IPS-NIHi7 (cell line): Measurements from ENCODE around the gene MAN1C1.

Source experiments
- DNase-seq: peaks from one replicate; pipeline ENCODE4 v3.0.0; 2012; ENCODE audit warnings: mixed read lengths; ENCODE audit errors: extremely low spot score

The MAN1C1 gene

DNA sequence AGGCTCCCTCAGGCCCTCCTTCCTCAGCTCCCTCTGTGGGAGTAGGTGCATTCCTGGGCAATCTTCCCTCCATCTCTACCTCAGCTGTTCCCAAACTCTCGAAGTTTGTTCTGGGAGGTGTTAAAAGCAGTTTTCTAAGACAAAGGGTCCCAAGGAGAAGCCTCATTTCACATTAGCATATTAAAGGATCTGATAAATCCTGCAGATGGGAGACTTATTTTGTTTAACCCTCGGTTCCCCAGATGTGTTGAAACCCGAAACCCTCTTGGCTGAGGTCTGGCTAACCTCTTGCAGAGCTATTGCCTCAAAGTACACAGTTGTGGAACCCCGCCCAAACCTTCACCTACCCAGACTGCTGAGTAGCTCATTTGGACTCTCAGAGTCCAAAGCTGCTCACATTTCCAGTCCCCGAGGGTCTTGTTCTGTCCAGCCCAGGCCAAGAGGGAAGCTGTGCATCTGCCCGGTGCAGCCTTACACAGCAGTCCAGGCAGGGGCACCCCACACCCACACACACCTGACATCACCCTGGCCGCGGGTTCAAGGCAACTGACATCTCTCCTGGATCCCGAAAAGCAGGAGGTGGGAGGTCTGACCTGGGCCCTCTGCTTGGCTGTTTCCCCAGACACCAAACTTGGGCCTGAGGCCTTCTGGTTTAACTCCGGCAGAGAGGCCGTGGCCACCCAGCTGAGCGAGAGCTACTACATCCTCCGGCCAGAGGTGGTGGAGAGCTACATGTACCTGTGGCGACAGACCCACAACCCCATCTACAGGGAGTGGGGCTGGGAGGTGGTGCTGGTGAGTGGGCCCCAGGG, 163.9 kb downstream of the MAN1C1 start:
- peak; percentile 69 for DNase-seq

DNA sequence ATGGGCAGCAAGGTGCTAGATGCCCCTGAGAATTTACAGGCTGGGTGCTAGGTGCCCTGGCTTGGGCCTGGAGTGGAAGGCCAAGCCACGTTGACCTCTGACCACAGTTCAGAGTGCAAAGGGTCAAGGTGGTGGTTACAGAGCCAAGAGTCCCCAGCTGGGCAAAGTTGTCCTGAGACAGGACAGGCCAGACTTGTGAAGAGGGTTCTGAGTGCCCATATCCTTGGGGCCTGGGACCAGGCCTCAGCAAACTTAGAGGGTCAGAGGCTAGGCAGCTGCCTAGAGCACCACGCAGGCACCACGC, 164.5 kb downstream of the MAN1C1 start:
- no peak for DNase-seq

DNA sequence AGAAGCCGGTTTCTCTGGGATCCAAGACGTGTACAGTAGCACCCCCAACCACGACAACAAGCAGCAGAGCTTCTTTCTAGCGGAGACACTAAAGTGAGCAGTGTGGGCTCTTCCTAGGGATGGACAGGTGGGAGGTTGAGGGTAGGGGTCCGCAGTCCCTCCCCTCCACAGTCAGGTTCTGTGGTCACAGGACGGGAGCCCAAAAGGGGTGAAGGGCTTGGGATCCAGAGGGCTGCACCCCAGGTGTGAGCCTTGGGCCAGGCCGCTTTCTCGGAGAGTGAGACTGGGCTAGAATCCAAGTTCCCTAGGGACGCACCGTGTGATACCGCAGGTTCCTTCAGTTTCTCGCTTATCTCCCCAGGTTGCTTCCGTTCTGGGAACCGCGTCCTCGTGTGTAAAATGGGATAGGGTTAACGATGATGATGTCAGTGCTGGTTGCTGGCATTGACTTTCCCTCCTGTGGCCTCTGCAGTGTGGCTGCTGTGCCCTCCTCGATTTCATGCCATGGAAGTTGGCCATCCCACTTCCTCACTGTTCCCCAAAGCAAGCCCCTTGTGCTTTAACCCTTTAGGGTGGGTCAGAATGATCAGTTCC, 166.1 kb downstream of the MAN1C1 start:
- DNase-seq = no peak

DNA sequence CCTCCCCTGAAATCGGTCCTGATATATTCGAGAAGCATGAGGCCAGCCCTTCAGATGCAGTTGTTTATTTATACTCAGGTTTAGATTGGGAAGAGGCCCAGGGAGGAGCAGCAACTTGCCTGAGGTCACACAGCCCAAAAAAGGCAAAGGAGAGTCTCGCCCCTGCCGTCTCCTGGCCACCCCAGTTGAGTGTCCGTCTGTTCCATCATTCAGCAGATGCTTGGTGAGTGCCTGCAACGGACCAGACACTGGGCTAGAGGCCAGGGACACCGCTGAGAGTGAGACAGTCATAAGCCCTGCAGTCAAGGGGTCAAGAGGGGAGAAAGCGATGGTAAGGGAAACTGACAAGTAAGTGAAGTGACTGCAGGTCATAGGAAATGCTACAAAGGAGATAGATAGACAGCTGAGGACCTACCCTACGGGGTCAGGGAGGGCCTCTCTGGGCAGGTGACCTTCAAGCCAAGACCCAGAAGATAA, 168.0 kb downstream of the MAN1C1 start:
- no peak for DNase-seq

DNA sequence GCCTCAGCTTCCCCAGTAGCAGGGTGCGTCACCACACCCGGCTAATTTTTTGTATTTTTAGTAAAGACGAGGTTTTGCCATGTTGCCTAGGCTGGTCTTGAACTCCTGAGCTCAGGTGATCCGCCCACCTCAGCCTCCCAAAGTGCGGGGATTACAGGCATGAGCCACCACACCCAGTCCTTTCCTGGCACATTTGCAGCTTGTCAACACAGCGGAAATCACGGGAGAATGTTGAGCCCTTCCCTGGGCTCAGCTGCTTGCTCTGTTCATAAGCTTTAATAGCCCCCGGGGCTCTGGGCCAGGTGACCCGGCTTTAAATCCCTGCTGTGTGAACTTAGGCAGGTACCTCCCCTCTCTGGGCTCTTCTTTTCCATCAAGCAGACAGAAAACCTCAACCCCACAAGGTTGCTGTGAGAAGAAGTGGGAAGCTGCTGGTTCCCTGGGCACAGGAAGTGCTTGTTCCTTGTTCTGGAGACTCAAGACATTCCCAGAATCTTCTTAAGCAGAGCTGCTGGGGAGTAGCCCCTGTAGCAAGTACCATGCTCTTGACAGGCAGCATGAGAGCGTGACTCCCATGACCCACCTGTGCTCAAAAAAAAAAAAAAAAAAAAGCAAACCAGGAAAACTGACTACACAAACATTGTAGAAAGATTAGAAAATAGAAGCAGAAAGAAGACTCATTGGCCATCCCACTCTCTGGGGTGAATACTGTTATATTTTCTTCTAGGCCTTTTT, 168.9 kb downstream of the MAN1C1 start:
- no peak for DNase-seq

DNA sequence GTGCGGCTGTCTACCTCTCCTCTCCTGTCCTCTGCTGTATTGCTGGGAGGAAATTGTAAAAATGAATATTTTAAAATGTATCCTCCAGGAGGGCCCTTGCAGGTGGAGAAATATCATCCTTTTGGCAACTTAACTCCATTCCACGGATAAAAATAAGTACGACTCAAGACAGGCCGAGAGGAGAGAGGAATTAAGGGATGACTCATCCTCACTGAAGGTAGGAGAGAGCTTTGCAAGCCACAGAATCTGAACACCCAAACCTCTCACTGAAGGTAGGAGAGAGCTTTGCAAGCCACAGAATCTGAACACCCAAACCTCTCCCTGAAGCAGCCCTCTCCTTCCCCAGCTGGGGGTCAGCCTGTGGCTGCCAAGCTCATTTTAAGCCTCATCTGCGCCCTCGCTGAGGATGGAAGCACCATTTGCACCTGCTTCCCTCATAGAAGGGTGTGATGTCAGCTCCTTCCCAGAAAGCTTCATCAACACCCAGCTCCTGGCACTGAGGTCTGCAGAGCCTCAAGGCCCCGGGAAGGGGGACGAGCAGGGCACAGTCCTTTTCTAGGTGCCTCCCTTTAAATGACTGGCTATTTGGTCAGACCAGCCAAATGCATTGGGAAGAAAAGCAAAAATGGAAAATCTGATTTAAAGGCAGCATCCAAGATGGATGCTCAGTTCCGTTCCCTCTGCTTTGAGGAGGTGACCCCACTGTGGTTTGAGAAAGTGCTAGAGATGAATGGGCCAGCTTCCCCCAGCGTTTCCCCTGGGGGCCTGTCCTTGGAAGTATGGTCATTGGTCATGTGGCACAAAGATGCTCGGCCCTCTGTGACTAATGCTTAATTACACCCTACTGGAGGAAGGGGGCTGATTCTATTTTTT, 170.5 kb downstream of the MAN1C1 start:
- no peak for DNase-seq

DNA sequence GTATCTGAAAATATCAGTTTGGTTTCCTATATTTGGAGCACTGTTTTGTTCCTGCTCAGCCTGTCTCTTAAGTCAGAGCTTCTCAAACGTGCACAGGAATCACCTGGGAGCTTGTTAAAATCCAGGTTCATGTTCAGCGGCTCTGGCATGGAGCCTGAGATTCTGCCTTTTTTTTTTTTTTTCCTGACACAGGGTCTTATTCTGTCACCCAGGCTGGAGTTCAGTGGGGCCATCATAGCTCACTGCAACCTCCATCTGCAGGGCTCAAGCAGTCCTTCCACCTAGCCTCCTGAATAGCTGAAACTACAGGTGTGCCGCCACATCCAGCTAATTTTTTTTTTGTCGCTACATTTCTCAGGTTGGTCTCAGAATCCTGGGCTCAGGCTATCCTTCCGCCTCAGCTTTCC, 171.2 kb downstream of the MAN1C1 start:
- DNase-seq = no peak

DNA sequence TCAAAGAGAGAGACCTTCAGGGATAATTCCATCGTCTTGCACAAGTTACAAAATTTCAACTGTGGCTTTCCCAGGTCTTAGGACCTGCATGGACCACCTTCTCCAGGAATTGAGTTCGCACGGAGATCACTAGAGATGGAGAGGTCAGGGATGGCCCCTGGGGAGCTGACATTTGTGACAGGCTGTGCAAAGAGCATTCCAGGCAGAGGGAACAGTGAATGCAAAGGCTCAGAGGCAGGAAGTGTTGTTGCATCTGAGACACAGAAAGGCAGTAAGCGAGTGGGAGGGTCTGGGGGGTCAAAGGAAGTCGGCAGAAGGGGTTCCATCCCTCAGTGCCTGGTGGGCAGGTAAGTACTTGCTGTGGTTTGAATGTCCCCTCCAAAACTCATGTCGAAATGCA, 173.9 kb downstream of the MAN1C1 start:
- DNase-seq = no peak

DNA sequence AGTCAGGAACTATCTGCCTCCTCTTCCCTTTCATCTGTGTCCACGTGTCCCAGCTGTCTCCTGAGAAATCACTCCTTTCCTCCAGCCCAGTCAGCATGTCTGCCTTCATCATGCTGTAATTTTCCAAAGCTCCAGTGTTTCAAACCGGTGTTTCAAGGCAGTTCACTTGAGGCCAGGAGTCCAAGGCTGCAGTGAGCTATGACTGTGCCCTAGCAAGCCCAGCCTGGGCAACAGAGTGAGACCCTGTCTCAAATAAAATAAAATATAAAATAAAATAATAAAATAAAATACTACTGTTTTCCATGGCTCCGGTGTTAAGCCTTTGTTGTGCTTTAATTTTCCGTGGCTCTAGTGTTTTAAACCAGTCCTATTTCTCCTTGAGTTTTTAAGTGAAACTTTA, 175.5 kb downstream of the MAN1C1 start:
- no peak for DNase-seq

DNA sequence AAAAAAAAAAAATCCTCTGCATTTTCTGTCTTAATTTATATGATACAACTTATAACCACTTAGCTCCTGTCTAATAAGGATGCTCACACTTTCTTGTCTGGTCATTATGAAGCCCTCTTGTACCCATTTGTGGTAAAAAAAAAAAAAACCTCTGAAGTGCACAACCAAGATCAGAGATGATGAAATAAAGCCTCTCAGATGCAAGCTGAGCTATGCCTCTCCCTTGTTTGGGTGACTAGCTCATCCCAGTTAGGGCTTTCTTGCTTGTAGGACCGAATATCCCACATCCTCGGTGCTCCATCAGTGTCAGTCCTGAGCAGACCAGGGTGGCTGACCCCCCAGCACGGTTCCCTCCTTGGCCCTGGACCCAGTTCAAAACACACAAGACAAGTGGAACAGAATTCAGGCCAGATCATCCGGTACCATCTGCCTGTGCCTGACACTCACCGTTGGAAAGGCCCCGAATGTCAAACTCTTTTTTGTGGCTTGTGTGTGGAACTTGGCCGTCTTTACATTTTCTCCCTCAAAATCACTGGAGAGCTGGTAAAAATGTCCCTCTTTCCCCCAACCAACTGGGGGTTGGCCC, 177.1 kb downstream of the MAN1C1 start:
- no peak for DNase-seq

DNA sequence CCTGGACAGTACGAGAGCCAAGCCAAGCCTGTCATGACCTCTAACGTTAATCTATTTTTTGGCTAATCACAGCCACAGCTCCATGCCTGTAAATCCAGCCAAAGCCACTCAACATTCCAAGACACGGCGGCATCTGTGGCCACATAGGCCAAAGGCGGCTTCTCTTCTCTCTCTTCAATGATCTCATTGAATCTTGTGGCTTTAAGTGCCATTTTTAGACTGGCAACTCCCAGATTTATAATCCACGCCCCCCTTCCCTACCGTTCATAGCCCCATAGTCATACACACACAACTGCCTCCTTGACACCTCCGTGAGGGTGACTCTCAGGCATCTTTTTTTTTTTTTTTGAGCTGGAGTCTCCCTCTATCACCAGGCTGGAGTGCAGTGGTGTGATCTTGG, 177.7 kb downstream of the MAN1C1 start:
- DNase-seq = no peak

DNA sequence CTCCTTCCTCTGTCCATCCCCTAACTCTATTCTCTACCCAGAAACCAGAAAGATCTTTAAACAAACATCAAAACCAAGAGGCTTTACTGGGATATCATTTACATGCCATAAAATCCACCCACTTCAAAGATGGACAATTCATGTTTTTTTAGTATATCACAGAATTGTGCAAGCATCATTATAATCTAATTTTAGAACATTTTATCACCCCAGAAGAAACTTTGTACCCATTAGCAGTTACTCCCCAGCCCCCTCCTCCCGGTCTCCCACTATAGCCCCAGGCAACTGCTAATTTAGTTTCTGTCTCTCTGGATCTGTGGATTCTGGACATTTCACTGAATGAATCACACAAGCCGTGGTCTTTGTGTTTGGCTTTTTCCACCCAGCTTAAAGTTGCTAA, 178.6 kb downstream of the MAN1C1 start:
- DNase-seq = no peak

DNA sequence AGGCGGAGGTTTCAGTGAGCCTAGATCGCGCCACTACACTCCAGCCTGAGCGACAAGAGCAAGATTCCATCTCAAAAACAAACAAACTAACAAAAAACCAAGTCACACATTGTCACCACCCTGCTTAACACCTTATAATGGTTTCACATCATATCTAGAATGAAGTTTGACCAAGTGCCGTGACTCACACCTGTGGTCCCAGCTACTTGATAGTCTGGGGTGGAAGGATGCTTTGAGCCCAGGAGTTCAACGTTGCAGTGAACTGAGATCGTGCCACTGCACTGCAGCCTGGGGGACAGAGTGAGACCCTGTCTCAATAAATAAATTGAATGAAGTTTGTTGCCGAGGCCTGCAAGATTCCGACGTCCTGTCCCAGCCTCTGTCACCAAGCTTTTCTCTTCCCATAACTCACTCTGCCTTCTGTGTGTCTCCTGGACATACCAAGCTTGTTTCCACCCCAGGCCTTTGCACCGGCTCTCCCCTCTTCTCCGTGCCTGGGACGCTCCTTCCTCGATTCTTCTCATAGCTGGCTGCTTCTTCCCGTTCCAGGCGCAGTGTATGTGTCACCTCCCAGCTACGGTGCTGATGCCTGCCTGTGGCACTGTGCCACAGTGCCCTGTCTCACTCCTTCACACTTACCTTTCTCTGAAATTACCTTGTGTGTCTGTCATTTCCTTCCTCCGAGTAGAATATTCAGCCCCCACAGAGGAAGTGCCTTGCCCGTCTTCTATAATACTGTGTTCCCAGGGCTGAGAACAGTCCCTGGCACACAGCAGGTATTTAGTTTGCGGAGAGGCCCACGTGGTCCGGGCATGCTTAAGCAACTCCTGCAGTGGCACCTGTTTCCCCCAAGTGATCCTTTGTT, 179.6 kb downstream of the MAN1C1 start:
- no peak for DNase-seq

DNA sequence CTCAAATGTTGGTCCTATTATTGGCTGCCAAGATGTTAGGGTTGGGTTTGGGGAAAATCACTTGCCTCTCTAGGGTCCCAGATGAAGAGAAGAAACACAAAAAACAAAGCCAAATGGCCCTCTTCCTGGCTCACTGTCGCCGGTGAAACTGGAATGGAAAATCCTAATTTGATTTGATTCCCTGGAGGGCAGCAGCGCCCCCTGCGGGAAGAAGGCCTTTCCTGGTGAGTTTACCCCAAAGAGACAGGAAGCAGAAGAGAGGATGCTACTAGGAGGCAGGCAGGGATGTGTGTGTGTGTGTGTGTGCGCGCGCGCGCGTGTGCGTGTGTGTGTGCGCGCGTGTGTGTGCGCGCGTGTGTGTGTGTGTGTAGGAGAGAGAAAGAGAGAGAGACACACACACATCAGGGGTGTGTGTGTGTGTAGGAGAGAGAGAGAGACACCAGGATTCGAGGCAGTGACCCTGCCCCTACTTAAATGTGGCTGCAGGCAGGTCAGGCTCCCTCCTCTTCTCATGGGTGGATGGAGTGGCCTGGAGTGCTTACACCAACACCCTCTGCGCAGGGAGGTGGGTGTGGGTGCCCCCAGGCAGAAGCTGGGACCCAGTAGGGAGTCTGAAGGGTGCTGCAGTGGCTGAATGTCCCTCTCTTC, 180.3 kb downstream of the MAN1C1 start:
- DNase-seq = peak; percentile 77

DNA sequence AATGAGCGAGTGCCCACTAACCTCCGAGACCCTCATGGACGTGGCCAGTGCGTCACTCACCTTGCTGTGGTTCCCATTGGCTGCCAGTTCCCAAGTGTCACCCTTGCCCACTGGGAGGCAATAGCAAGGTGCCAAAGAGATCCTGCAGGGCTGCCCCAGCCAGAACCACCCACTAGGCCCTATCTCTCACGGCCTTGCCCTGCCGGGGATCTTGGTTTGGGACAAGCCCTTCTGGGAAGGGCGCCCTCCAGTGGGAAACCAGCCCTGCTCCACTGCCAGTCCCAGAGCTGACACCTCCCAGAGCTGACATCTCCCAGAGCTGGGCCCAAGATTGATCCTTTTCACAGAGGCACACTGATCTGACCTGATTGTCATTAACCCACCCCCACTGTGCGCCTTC, 181.3 kb downstream of the MAN1C1 start:
- peak; percentile 86 for DNase-seq

DNA sequence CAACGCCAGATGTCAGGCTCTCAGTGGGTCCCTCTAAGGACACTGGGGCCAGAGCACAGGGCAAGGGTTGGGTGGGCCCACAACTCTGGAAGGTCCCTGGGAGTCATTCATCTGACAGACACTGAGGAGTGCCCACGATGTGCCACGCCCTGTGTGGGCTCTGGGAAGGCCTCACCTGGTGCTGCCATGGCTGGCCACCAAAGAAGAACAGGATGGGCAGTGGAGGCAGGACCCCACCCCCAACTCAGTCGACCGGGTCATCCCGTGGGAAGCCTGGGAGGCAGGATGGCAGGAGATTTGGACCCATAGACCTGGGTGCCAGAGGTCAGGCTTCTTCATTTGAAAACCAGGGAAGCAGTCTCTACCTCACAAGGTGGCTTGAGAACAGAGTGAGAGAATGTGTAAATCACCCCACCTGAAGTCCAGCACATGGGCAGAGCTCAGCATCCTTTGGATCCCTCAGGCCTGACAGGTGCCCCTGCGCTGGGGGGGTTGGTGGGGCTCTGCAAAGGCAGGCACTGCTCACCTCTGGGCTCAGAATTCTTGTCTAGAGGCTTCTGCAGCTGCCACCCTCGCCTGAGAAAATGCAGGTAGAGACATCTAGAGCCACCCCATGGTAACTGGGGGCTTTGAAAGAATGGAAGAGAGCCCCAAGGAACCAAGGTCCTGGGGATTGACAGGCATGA, 182.2 kb downstream of the MAN1C1 start:
- no peak for DNase-seq

DNA sequence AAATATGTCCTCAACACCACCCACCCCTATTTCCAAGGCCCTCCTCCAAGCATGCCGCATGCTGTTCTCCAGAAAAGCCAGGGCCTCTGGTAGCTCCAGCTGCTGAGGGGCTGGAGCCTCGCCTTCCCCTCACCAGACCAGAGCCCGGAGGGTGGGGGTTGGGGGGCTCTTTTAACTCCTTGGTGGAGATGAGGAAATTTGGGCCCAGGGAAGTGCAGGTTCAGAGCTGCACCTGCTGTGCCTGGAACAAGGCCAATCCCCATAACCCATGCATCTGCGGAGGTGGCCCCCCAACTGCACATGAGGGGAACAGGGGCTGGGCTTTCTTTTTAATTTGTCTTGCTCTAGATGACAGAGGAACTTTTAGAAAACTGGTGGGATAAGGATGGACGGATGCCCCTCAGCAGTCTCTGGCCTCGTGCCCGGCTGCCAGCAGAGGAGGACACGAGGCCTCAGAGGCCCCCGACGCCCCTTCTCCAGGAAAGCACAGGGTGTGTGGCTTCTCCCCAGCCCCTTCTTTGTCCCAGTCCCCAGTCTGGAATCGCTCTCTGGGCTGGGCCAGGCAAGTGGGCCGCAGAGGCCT, 182.9 kb downstream of the MAN1C1 start:
- DNase-seq = no peak

DNA sequence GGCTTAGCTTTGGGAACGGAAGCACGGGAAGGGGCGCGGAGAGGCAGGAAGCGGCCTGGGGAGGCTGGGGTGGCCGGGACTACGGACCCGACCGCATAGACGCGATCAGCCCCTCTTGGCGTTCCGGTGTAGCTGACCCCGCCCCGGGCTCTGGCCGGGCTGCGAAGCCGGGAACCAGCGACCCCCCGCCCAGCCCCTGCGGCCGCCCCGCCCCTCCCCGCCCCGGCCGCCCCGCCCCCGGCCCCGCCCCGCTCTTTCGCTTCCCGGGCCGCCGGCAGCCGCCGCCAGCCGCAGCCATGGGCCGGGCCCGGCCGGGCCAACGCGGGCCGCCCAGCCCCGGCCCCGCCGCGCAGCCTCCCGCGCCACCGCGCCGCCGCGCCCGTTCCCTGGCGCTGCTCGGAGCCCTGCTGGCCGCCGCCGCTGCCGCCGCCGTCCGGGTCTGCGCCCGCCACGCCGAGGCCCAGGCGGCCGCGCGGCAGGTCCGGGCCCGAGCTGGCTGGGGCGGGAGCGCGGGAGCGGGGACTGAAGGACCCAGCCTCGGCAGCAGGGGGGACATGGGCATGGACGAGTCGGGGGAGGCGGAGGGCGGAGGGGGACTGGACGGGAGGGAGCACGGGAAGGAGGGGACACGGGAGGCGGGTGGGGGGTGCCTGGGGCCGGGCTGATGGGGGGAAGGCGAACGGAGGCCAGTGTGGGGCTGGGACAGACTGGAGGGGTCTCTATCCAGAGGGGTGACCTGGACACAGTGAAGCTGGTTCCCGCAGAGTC, 183.5 kb downstream of the MAN1C1 start, which contains the start of gene SELENON:
TSS of gene SELENON (plus strand) at position 259 of the 768 bp plus-strand sequence. CDS start at position 297, 38 bp downstream.
- peak; percentile 95 for DNase-seq
